Stimulated activated memory B cell treated with anti-CD40 and anti-IgM and Interleukin-4, amounts not matched to agents 10 μg/mL and 1 μg/mL and 100 μg/mL, for 72 hours (primary cell): ENCODE measurements around the gene CDK16.

Source experiments
- ATAC-seq: fragments of 150-1000 bp; cut with Tn5 transposase; 2 replicates; pipeline ENCODE4 v1.10.0; 2021
- H3K27ac Mint-ChIP-seq: one replicate; pipeline ENCODE4 v1.8.0; 2022; ENCODE audit warnings: mild to moderate bottlenecking, mixed read lengths
- H3K27me3 Mint-ChIP-seq: one replicate; pipeline ENCODE4 v1.8.0; 2022; ENCODE audit warnings: mixed read lengths
- H3K36me3 Mint-ChIP-seq: one replicate; pipeline ENCODE4 v1.8.0; 2022; ENCODE audit warnings: mixed read lengths
- H3K4me1 Mint-ChIP-seq: one replicate; pipeline ENCODE4 v1.8.0; 2022; ENCODE audit warnings: mixed read lengths
- H3K4me3 Mint-ChIP-seq: one replicate; pipeline ENCODE4 v1.8.0; 2022; ENCODE audit warnings: mild to moderate bottlenecking, moderate library complexity, mixed read lengths
- H3K9me3 Mint-ChIP-seq: one replicate; pipeline ENCODE4 v1.8.0; 2022; ENCODE audit warnings: mixed read lengths

Gene CDK16

GRCh38 chrX:47179221-47179927, 39.1 kb upstream of the CDK16 start:
- Mint-ChIP-seq H3K9me3 (no peaks in the 10 kb centered on the region), H3K36me3 (peaks cover 50% of the 10 kb centered on the region), H3K27ac (no peak overlapping the region), H3K4me1 (peaks cover 7% of the 10 kb centered on the region), H3K27me3 (no peaks in the 10 kb centered on the region), H3K4me3 (no peak overlapping the region)
- no peak for ATAC-seq

- Mint-ChIP-seq H3K27me3 (no peaks in the 10 kb centered on the region), H3K4me1 (peaks cover 7% of the 10 kb centered on the region), H3K27ac (no peak overlapping the region), H3K9me3 (no peaks in the 10 kb centered on the region), H3K4me3 (no peak overlapping the region), H3K36me3 (peaks cover 46% of the 10 kb centered on the region)
- ATAC-seq: no peak
These were observed 38.6 kb upstream of the CDK16 start for GRCh38 chrX:47179928-47180255.

GRCh38 chrX:47180346-47180745, 38.1 kb upstream of the CDK16 start:
- Mint-ChIP-seq H3K9me3 (no peaks in the 10 kb centered on the region), H3K4me3 (no peak overlapping the region), H3K4me1 (peaks cover 7% of the 10 kb centered on the region), H3K27ac (no peak overlapping the region), H3K27me3 (no peaks in the 10 kb centered on the region), H3K36me3 (peaks cover 41% of the 10 kb centered on the region)
- ATAC-seq: no peak

- H3K36me3 Mint-ChIP-seq: peaks cover 39% of the 10 kb centered on the region
- no peaks in the 10 kb centered on the region for H3K9me3 Mint-ChIP-seq
- ATAC-seq: no peak
- no peaks in the 10 kb centered on the region for H3K27me3 Mint-ChIP-seq
- no peak overlapping the region for H3K4me3 Mint-ChIP-seq
- no peak overlapping the region for H3K27ac Mint-ChIP-seq
- H3K4me1 Mint-ChIP-seq: peaks cover 6% of the 10 kb centered on the region
These were observed 37.2 kb upstream of the CDK16 start for GRCh38 chrX:47181301-47181700.

GRCh38 chrX:47182106-47182700, 36.3 kb upstream of the CDK16 start:
- Mint-ChIP-seq H3K36me3 (peaks cover 33% of the 10 kb centered on the region), H3K27me3 (no peaks in the 10 kb centered on the region), H3K9me3 (no peaks in the 10 kb centered on the region), H3K27ac (no peak overlapping the region), H3K4me3 (no peak overlapping the region), H3K4me1 (no peaks in the 10 kb centered on the region)
- no peak for ATAC-seq

GRCh38 chrX:47184486-47184885, 34.0 kb upstream of the CDK16 start:
- H3K4me3 Mint-ChIP-seq: no peak overlapping the region

GRCh38 chrX:47185241-47185640, 33.2 kb upstream of the CDK16 start:
- H3K4me1 Mint-ChIP-seq: peaks cover 7% of the 10 kb centered on the region
- no peaks in the 10 kb centered on the region for H3K9me3 Mint-ChIP-seq
- H3K4me3 Mint-ChIP-seq: no peak overlapping the region
- ATAC-seq: no peak
- H3K27ac Mint-ChIP-seq: no peak overlapping the region
- H3K36me3 Mint-ChIP-seq: peaks cover 20% of the 10 kb centered on the region
- no peaks in the 10 kb centered on the region for H3K27me3 Mint-ChIP-seq

More at GRCh38 chrX:47184486-47184885, 34.0 kb upstream of the CDK16 start:
- Mint-ChIP-seq H3K27me3 (no peaks in the 10 kb centered on the region), H3K27ac (no peak overlapping the region), H3K9me3 (no peaks in the 10 kb centered on the region), H3K36me3 (peaks cover 20% of the 10 kb centered on the region), H3K4me1 (peaks cover 6% of the 10 kb centered on the region)
- no peak for ATAC-seq

- no peak overlapping the region for H3K27ac Mint-ChIP-seq
- no peak overlapping the region for H3K4me3 Mint-ChIP-seq
- no peak for ATAC-seq
- no peaks in the 10 kb centered on the region for H3K27me3 Mint-ChIP-seq
- H3K9me3 Mint-ChIP-seq: no peaks in the 10 kb centered on the region
- H3K36me3 Mint-ChIP-seq: peaks cover 20% of the 10 kb centered on the region
- H3K4me1 Mint-ChIP-seq: peaks cover 16% of the 10 kb centered on the region
These were observed 32.3 kb upstream of the CDK16 start for GRCh38 chrX:47186096-47186740.

GRCh38 chrX:47187106-47187677, 31.3 kb upstream of the CDK16 start:
- no peak overlapping the region for H3K27ac Mint-ChIP-seq
- H3K4me1 Mint-ChIP-seq: peaks cover 16% of the 10 kb centered on the region
- no peaks in the 10 kb centered on the region for H3K27me3 Mint-ChIP-seq
- H3K36me3 Mint-ChIP-seq: peaks cover 13% of the 10 kb centered on the region
- no peak overlapping the region for H3K4me3 Mint-ChIP-seq
- no peak for ATAC-seq
- H3K9me3 Mint-ChIP-seq: no peaks in the 10 kb centered on the region

- ATAC-seq: no peak
- no peaks in the 10 kb centered on the region for H3K27me3 Mint-ChIP-seq
- peaks cover 6% of the 10 kb centered on the region for H3K36me3 Mint-ChIP-seq
- no peak overlapping the region for H3K27ac Mint-ChIP-seq
- H3K4me3 Mint-ChIP-seq: no peak overlapping the region
- H3K9me3 Mint-ChIP-seq: no peaks in the 10 kb centered on the region
- H3K4me1 Mint-ChIP-seq: peaks cover 34% of the 10 kb centered on the region
These were observed 28.6 kb upstream of the CDK16 start for GRCh38 chrX:47189906-47190305.

- peak; percentile 88 for ATAC-seq
- Mint-ChIP-seq H3K27me3 (no peaks in the 10 kb centered on the region), H3K9me3 (no peaks in the 10 kb centered on the region), H3K4me3 (peak overlapping the region; percentile 98), H3K4me1 (peaks cover 41% of the 10 kb centered on the region), H3K27ac (peak overlapping the region; percentile 95), H3K36me3 (peaks cover 5% of the 10 kb centered on the region)
These were observed 27.8 kb upstream of the CDK16 start for GRCh38 chrX:47190445-47191269.

- Mint-ChIP-seq H3K9me3 (no peaks in the 10 kb centered on the region), H3K4me1 (peaks cover 48% of the 10 kb centered on the region), H3K27ac (peak overlapping the region; percentile 95), H3K36me3 (peaks cover 8% of the 10 kb centered on the region), H3K4me3 (peak overlapping the region; percentile 98), H3K27me3 (no peaks in the 10 kb centered on the region)
- peak; percentile 53 for ATAC-seq
These were observed 27.1 kb upstream of the CDK16 start for GRCh38 chrX:47191331-47191730.

GRCh38 chrX:47191806-47192401, 26.6 kb upstream of the CDK16 start:
- ATAC-seq: no peak
- H3K36me3 Mint-ChIP-seq: peaks cover 9% of the 10 kb centered on the region
- H3K27ac Mint-ChIP-seq: peak overlapping the region; percentile 95
- H3K27me3 Mint-ChIP-seq: no peaks in the 10 kb centered on the region
- peaks cover 54% of the 10 kb centered on the region for H3K4me1 Mint-ChIP-seq
- H3K4me3 Mint-ChIP-seq: peak overlapping the region; percentile 98
- H3K9me3 Mint-ChIP-seq: no peaks in the 10 kb centered on the region

- H3K36me3 Mint-ChIP-seq: peaks cover 11% of the 10 kb centered on the region
- H3K9me3 Mint-ChIP-seq: no peaks in the 10 kb centered on the region
- H3K4me3 Mint-ChIP-seq: peak within 1 kb of the TSS; percentile 97
- ATAC-seq: peak; percentile 91
- H3K27ac Mint-ChIP-seq: peak within 1 kb of the TSS; percentile 96
- no peaks in the 10 kb centered on the region for H3K27me3 Mint-ChIP-seq
- peaks cover 56% of the 10 kb centered on the region for H3K4me1 Mint-ChIP-seq
These were observed 24.8 kb upstream of the CDK16 start, which contains the start of gene UBA1 for GRCh38 chrX:47193475-47194193. TSS of gene UBA1 (plus strand) at chrX:47193829. CDS start at chrX:47198803, 4,974 bp downstream.
